HepG2 (cell line): ENCODE measurements around the gene ANKRD11. TPM values are rescaled to one million over a fixed set of nuclear protein-coding genes. Genes with fewer than 3 reads are reported as not detected.
A peak's percentile ranks its signal among the peaks of the same experiment; 100 is the strongest.

ENCODE experiments used
- ARID4A ChIP-seq: sonication (generic); formaldehyde crosslinking; IDR thresholded peaks from 2 replicates; pipeline ENCODE4 v1.5.0; 2020; ENCODE audit warnings: mild to moderate bottlenecking, missing genetic modification reagents, borderline replicate concordance
- BCL6 ChIP-seq: IDR thresholded peaks from 2 replicates; pipeline ENCODE4 v1.6.1; 2016; ENCODE audit warnings: missing genetic modification reagents, missing compliant biosample characterization
- GATAD2A ChIP-seq: IDR thresholded peaks from 2 replicates; pipeline ENCODE4 v1.6.1; 2016
- HDAC2 ChIP-seq: sonication (generic); formaldehyde crosslinking; IDR thresholded peaks from 2 replicates; pipeline ENCODE4 v1.4.0; 2020; ENCODE audit warnings: missing genetic modification reagents
- HNF4A ChIP-seq: sonication (generic); formaldehyde crosslinking; IDR thresholded peaks from 2 replicates; pipeline ENCODE4 v1.4.0; 2020; ENCODE audit warnings: missing genetic modification reagents
- KAT8 ChIP-seq: IDR thresholded peaks from 2 replicates; pipeline ENCODE4 v1.6.1; 2016; ENCODE audit warnings: missing genetic modification reagents, missing compliant biosample characterization
- KLF15 ChIP-seq: sonication (generic); formaldehyde crosslinking; IDR thresholded peaks from 2 replicates; pipeline ENCODE4 v1.8.1; 2023; ENCODE audit warnings: borderline replicate concordance, mild to moderate bottlenecking, inconsistent platforms, missing genetic modification reagents, mixed read lengths
- PPARG ChIP-seq: conservative IDR thresholded peaks from 2 replicates; pipeline ENCODE4 v1.6.1; 2016; ENCODE audit warnings: missing biosample characterization, missing genetic modification reagents
- SAP130 ChIP-seq: IDR thresholded peaks from 2 replicates; pipeline ENCODE4 v1.6.1; 2016; ENCODE audit warnings: low read depth
- SKI ChIP-seq: fragments of 450-650 bp; IDR thresholded peaks from one replicate; pipeline ENCODE4 v1.6.1; 2018; ENCODE audit warnings: mild to moderate bottlenecking; ENCODE audit not compliant: partially characterized antibody
- TAF15 ChIP-seq: fragments of 200-400 bp; formaldehyde crosslinking; IDR thresholded peaks from one replicate; pipeline ENCODE4 v1.6.1; 2018; ENCODE audit warnings: mild to moderate bottlenecking, low read depth, low read length; ENCODE audit not compliant: poor library complexity, severe bottlenecking
- THRA ChIP-seq: sonication (generic); formaldehyde crosslinking; IDR thresholded peaks from 2 replicates; pipeline ENCODE4 v1.4.0; 2020; ENCODE audit warnings: missing genetic modification reagents, borderline replicate concordance
- ZNF143 ChIP-seq: sonication (generic); formaldehyde crosslinking; IDR thresholded peaks from 2 replicates; pipeline ENCODE4 v1.4.0; 2020; ENCODE audit warnings: missing genetic modification reagents
- ZNF44 ChIP-seq: sonication (generic); formaldehyde crosslinking; IDR thresholded peaks from 2 replicates; pipeline ENCODE4 v1.5.1; 2020; ENCODE audit warnings: mild to moderate bottlenecking, missing genetic modification reagents
- polyA plus RNA-seq, 8 experiments: library from polyadenylated mRNA; depleted of rRNA in 3 of 8; stranded (reverse) in 7 of 8; unstranded in 1 of 8; fragments of >200 nt; fragmentation: Illumina TruSeq in 4 of 8; extraction: Trizol in 4 of 8; gene quantifications; 2 replicates each; pipeline versions ENCODE4 v1.2.1 to v1.2.3, GENCODE V29; 2011 to 2016; ENCODE audit warnings: low read depth in 4 of 8, missing spikeins in 1 of 8, mixed read lengths in 1 of 8; ENCODE audit not compliant: insufficient read depth in 1 of 8
- total RNA-seq, 5 experiments: library from RNA; depleted of rRNA; stranded (reverse); fragments of >200 nt; fragmentation: Illumina TruSeq; extraction: Trizol; gene quantifications; 2 replicates each; pipeline ENCODE4 v1.2.3, GENCODE V29; 2016; ENCODE audit warnings: low read depth in 1 of 5
- TF ChIP-seq, protein P1 (sequence below): sonication (generic); formaldehyde crosslinking; IDR thresholded peaks from 2 replicates; pipeline ENCODE4 v1.4.0; 2020; ENCODE audit warnings: missing genetic modification reagents, mild to moderate bottlenecking, borderline replicate concordance
- TF ChIP-seq, protein P2 (sequence below), 2 experiments: sonication (generic) in 1 of 2; formaldehyde crosslinking in 1 of 2; IDR thresholded peaks; 2 replicates each; pipeline versions ENCODE4 v1.5.1 to v1.6.1; 2011 to 2020; ENCODE audit warnings: borderline replicate concordance in 1 of 2, low read depth in 1 of 2, low read length in 1 of 2, mild to moderate bottlenecking in 1 of 2, missing genetic modification reagents in 1 of 2, moderate library complexity in 1 of 2

ANKRD11 gene
- total and polyA plus RNA-seq, 2 of the 13 experiments (the other 11 are each of a cell fraction or from before 2014, with no cell fraction given): 21.4 to 38.4 TPM

DNA sequence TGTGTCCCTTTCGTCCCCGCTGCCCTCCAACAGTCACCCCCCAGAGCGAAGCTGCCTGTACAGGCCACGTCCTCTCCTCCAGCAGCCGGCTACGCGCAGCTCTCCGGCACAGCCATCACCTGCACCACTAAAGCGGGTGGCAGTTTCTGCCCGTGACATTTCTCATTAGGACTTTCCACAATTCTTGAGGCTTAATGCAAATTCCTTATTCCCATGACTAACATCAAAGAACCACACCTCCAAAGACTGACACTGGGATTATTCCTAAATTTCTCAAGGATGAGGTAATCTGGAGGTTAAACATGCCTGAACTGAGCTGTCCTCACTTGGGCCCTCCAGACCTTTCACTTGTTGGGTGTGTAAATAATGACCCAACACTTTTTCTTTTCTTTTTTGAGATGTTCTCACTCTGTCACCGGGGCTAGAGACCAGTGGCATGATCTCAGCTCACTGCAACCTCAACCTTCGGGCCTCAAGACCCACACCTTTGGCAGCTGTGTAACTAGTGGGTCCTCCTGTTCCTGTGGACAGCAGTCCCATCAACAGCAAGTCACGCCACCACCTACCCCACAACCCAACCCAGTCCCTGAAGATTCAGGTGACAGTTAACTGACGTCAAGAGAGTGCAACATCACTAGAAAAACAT lies 11.7 kb downstream of the ANKRD11 start (continued):
- TF ChIP-seq, protein P1, sequence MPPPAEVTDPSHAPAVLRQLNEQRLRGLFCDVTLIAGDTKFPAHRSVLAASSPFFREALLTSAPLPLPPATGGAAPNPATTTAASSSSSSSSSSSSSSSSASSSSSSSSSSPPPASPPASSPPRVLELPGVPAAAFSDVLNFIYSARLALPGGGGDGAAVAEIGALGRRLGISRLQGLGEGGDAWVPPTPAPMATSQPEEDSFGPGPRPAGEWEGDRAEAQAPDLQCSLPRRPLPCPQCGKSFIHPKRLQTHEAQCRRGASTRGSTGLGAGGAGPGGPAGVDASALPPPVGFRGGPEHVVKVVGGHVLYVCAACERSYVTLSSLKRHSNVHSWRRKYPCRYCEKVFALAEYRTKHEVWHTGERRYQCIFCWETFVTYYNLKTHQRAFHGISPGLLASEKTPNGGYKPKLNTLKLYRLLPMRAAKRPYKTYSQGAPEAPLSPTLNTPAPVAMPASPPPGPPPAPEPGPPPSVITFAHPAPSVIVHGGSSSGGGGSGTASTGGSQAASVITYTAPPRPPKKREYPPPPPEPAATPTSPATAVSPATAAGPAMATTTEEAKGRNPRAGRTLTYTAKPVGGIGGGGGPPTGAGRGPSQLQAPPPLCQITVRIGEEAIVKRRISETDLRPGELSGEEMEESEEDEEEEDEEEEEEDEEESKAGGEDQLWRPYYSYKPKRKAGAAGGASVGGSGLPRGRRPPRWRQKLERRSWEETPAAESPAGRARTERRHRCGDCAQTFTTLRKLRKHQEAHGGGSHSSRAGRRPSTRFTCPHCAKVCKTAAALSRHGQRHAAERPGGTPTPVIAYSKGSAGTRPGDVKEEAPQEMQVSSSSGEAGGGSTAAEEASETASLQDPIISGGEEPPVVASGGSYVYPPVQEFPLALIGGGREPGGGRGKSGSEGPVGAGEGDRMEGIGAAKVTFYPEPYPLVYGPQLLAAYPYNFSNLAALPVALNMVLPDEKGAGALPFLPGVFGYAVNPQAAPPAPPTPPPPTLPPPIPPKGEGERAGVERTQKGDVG (CRISPR knock-in tag): 0 out of 2 replicates have a peak, but pooled peaks have one; percentile 47
- TF ChIP-seq ARID4A (CRISPR knock-in tag) (peak; percentile 41; the same call in 1 of the 2 replicates), ZNF44 (CRISPR knock-in tag) (0 out of 2 replicates have a peak, but pooled peaks have one; percentile 42), BCL6 (CRISPR knock-in tag) (peak; percentile 48; the same call in 1 of the 2 replicates), TAF15 (no peak), SAP130 (CRISPR knock-in tag) (peak; percentile 70), THRA (peak; percentile 44; the same call in 1 of the 2 replicates), PPARG (CRISPR knock-in tag) (0 out of 2 replicates have a peak, but pooled peaks have one; percentile 31), HNF4A (CRISPR knock-in tag) (0 out of 2 replicates have a peak, but pooled peaks have one; percentile 21), GATAD2A (CRISPR knock-in tag) (peak; percentile 36; the same call in 1 of the 2 replicates), KLF15 (CRISPR knock-in tag) (no peak), ZNF143 (CRISPR knock-in tag) (no peak), SKI (no peak), HDAC2 (peak; percentile 23; the same call in 1 of the 2 replicates), KAT8 (CRISPR knock-in tag) (0 out of 2 replicates have a peak, but pooled peaks have one; percentile 17)
- TF ChIP-seq, protein P2, sequence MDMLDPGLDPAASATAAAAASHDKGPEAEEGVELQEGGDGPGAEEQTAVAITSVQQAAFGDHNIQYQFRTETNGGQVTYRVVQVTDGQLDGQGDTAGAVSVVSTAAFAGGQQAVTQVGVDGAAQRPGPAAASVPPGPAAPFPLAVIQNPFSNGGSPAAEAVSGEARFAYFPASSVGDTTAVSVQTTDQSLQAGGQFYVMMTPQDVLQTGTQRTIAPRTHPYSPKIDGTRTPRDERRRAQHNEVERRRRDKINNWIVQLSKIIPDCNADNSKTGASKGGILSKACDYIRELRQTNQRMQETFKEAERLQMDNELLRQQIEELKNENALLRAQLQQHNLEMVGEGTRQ (IDR thresholded peaks at IDR 0.05; ENCODE audit: low read depth, low read length): no peak
- TF ChIP-seq, protein P2 (CRISPR knock-in tag; IDR thresholded peaks at IDR 0.05; ENCODE audit: borderline replicate concordance): no peak
